Neuronal stem cell (in vitro differentiated cells): ENCODE measurements around the gene CDC6.

Source experiments
- DNase-seq: peaks from one replicate; pipeline ENCODE4 v3.0.0-alpha.2; 2013; ENCODE audit warnings: low spot score
- H2AFZ ChIP-seq: one replicate; pipeline ENCODE4 v1.6.1; 2013; ENCODE audit warnings: mild to moderate bottlenecking, low read length, inconsistent platforms
- H2AK5ac ChIP-seq: 2 replicates; pipeline ENCODE4 v1.6.1; 2013; ENCODE audit warnings: low read depth, mild to moderate bottlenecking, inconsistent platforms, low read length, moderate library complexity, mixed read lengths
- H2BK120ac ChIP-seq: 2 replicates; pipeline ENCODE4 v1.6.1; 2013; ENCODE audit warnings: low read depth, mild to moderate bottlenecking, inconsistent platforms, low read length, moderate library complexity, mixed read lengths
- H2BK12ac ChIP-seq: one replicate; pipeline ENCODE4 v1.6.1; 2013; ENCODE audit warnings: low read length, inconsistent platforms
- H2BK15ac ChIP-seq: 2 replicates; pipeline ENCODE4 v1.6.1; 2013; ENCODE audit warnings: mild to moderate bottlenecking, low read length, inconsistent platforms, mixed read lengths
- H2BK5ac ChIP-seq: one replicate; pipeline ENCODE4 v1.6.1; 2013; ENCODE audit warnings: inconsistent platforms, mild to moderate bottlenecking, low read length, moderate library complexity
- H3K14ac ChIP-seq: one replicate; pipeline ENCODE4 v1.6.1; 2013; ENCODE audit warnings: low read length, inconsistent platforms
- H3K18ac ChIP-seq: 2 replicates; pipeline ENCODE4 v1.6.1; 2013; ENCODE audit warnings: low read length, inconsistent platforms
- H3K23ac ChIP-seq: 2 replicates; pipeline ENCODE4 v1.6.1; 2013; ENCODE audit warnings: low read depth, mild to moderate bottlenecking, mixed read lengths, low read length, inconsistent platforms; ENCODE audit not compliant: poor library complexity
- H3K27ac ChIP-seq: replicated peaks from 3 replicates; pipeline ENCODE4 v1.5.1; 2013; ENCODE audit warnings: low read length, inconsistent platforms
- H3K27me3 ChIP-seq, 3 experiments: 2 replicates each; pipeline ENCODE4 v1.6.1; 2013; ENCODE audit warnings: low read length in 3 of 3, mild to moderate bottlenecking in 2 of 3, inconsistent platforms in 1 of 3, low read depth in 1 of 3, mixed read lengths in 1 of 3, moderate library complexity in 1 of 3; ENCODE audit not compliant: control insufficient read depth in 3 of 3, insufficient read depth in 3 of 3
- H3K36me3 ChIP-seq, 2 donors: replicated peaks in 1 of 2; 2 replicates each; pipeline ENCODE4 v1.6.1; 2013; ENCODE audit warnings: low read length in 2 of 2; ENCODE audit not compliant: control insufficient read depth in 2 of 2, insufficient read depth in 2 of 2
- H3K4ac ChIP-seq: 2 replicates; pipeline ENCODE4 v1.6.1; 2013; ENCODE audit warnings: inconsistent platforms, mild to moderate bottlenecking, low read length, moderate library complexity
- H3K4me1 ChIP-seq, 2 donors: 1 replicate in 1 of 2; 2 replicates in 1 of 2; pipeline ENCODE4 v1.6.1; 2013; ENCODE audit warnings: low read length in 2 of 2, low read depth in 1 of 2; ENCODE audit not compliant: control insufficient read depth in 2 of 2, insufficient read depth in 1 of 2
- H3K4me2 ChIP-seq: one replicate; pipeline ENCODE4 v1.6.1; 2013; ENCODE audit warnings: mild to moderate bottlenecking, low read length, inconsistent platforms; ENCODE audit not compliant: insufficient read depth, poor library complexity, severe bottlenecking
- H3K4me3 ChIP-seq, 2 donors: 2 replicates each; pipeline ENCODE4 v1.5.1; 2013; ENCODE audit warnings: low read length in 2 of 2, mild to moderate bottlenecking in 2 of 2, inconsistent platforms in 1 of 2, moderate library complexity in 1 of 2
- H3K79me1 ChIP-seq: one replicate; pipeline ENCODE4 v1.6.1; 2013; ENCODE audit warnings: low read depth, mild to moderate bottlenecking, inconsistent platforms, low read length, moderate library complexity
- H3K9ac ChIP-seq: one replicate; pipeline ENCODE4 v1.6.1; 2013; ENCODE audit warnings: mild to moderate bottlenecking, low read depth, low read length, inconsistent platforms; ENCODE audit not compliant: poor library complexity
- H3K9me3 ChIP-seq, 2 donors: replicated peaks in 1 of 2; 2 replicates each; pipeline versions ENCODE3 to v1.6.1; 2013; ENCODE audit warnings: low read length in 2 of 2, mild to moderate bottlenecking in 2 of 2, inconsistent platforms in 1 of 2, low read depth in 1 of 2, mixed read lengths in 1 of 2, moderate library complexity in 1 of 2; ENCODE audit not compliant: control insufficient read depth in 2 of 2, insufficient read depth in 1 of 2
- H4K8ac ChIP-seq: one replicate; pipeline ENCODE4 v1.6.1; 2013; ENCODE audit warnings: low read depth, mild to moderate bottlenecking, inconsistent platforms, low read length, moderate library complexity
- H4K91ac ChIP-seq: one replicate; pipeline ENCODE4 v1.6.1; 2013; ENCODE audit warnings: low read length, low read depth, mild to moderate bottlenecking, inconsistent platforms; ENCODE audit not compliant: poor library complexity
- WGBS, 2 donors: extraction: QIAGEN DNeasy Blood & Tissue Kit; methylation state at CpG; one replicate each; pipeline ENCODE4 v1.1.7; 2013; ENCODE audit warnings: missing lambda C conversion rate in 2 of 2, mixed read lengths in 1 of 2; ENCODE audit not compliant: insufficient read length in 2 of 2, insufficient replicate concordance in 1 of 2; ENCODE audit errors: extremely low coverage in 2 of 2; 5-methylcytosine and 5-hydroxymethylcytosine counted together

CDC6 gene

DNA sequence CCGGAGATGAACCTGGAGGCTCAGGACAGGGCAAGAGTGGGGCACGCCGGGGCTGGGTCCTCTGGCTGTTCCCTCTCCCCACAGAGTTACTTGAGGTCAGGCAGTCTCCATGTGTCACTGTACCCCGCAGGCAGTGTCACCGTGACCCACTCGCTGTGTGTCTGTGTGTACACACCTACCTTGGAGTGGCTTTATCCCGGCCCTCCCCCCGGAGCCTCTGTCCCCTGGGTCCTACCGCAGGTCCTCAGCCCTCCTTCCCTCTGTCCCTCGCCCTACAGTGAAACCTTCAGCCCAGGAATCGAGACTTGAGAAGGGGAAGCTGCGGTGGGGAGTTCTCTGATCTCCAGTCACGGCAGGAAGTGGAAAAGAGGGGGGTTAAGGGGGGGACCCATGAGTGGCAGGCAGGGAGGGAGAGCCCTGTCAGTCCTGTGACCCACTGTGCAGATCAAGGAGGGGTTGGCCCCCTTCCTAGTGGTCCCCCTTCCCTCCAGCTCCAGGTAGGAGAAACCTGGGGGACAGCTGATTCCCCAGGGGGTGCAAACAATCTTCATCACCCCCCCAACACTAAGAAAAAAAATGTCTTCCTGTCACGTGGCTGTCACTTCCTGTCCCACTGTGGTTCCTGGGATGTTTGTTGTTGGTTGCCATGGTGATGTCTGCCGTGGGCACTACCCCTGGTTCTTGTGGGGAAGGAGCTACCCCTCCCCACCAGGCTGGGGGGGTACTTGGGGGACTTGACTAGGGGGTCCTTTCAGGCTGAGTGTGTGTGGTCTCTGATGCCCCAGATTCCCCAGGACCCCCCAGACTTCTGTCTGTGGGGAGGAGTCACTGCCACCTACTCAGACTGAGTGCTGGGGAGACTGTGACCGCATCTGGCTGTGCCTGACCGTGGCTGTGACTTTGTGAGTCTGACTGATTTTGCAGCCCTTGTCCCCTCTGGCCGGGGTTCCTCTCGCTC is 35.0 kb downstream of the CDC6 start:
- Histone ChIP-seq H3K4me3 (peak overlapping the region in 1 of 2 donors; percentile 19), H2AK5ac (no peak overlapping the region), H3K4me1 (peaks cover 20 to 32% of the 10 kb centered on the region in 2 donors), H3K4ac (no peak overlapping the region), H3K27me3 (peaks cover 0 to 5% (median 0%) of the 10 kb centered on the region in 3 experiments), H2AFZ (peak overlapping the region; percentile 53), H3K27ac (no peak overlapping the region), H3K9me3 (no peaks in the 10 kb centered on the region), H2BK15ac (no peak overlapping the region), H2BK5ac (no peak overlapping the region), H3K23ac (no peak overlapping the region), H2BK120ac (no peak overlapping the region), H3K4me2 (no peak overlapping the region), H3K14ac (no peak overlapping the region), H3K18ac (no peak overlapping the region), H3K79me1 (peaks cover 6% of the 10 kb centered on the region), H3K36me3 (no peaks in the 10 kb centered on the region), H2BK12ac (no peak overlapping the region), H3K9ac (peak overlapping the region; percentile 30), H4K91ac (no peak overlapping the region), H4K8ac (no peak overlapping the region)
- WGBS, 2 donors = no CpG with 5 or more reads among the region's 19 CpGs
- no peak for DNase-seq

DNA sequence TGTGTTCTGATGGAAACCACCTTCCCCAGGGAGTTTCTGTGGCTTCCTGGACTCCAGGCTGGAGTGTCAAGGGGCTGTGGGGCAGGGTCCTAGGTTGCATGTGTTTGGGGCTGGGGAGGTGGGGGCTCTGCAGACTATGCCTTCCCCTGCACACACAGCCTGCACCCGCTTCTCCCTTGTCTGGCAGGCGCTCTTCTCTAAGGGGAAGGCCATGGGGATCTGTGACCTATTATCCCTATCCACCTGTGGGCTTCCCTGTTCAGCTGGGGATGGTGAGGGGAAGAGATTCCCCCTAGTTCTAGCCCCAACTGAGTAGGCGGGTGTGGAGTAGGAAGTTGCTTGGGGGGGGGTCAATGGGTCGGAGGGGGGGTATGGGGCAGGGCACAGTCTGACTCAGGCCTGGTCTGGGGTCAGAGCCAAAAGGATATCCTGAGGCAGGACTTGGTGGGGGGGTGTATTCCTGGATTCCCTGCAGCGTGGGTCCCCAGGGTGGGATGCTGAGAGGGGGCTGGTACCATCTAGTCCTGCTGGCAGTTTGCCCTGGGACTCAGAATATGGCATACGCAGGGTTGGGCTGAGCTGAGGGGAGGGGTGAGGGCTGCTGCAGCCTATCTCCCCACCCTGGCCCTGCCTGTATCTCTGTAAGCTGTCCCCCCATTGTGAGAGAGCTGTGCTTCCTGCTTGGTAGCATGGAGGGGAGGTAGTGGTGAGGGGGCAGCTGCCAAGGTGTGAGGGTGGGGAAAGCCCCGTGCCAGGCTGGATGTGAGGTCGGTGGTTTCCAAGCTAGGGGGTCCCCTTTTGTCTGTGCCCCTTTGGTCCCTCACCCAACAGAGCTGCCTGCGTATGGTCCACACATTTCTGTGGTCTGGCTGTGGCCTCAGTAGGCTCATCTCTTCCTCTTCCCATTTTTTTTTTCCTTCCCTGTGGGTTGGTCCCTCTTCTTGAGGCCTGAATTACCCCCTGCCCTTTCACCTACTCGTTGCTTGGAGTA is 36.0 kb downstream of the CDC6 start:
- Histone ChIP-seq H3K27ac (no peak overlapping the region), H2BK120ac (no peak overlapping the region)
- WGBS, 2 donors = no CpG with 5 or more reads among the region's 10 CpGs

GRCh38 chr17:40325156-40326013 is 37.7 kb downstream of the CDC6 start:
- no peak overlapping the region for H3K23ac ChIP-seq
- peak overlapping the region; percentile 30 for H2AK5ac ChIP-seq
- H2AFZ ChIP-seq = no peak overlapping the region
- H3K9me3 ChIP-seq = no peaks in the 10 kb centered on the region
- no peak overlapping the region for H3K18ac ChIP-seq
- H2BK120ac ChIP-seq = no peak overlapping the region
- no peak overlapping the region for H3K27ac ChIP-seq
- no peak for DNase-seq
- no peaks in the 10 kb centered on the region for H3K36me3 ChIP-seq
- no peak overlapping the region for H3K9ac ChIP-seq
- H2BK5ac ChIP-seq = no peak overlapping the region
- H3K4me3 ChIP-seq = no peak overlapping the region
- H2BK15ac ChIP-seq = no peak overlapping the region
- H3K4ac ChIP-seq = no peak overlapping the region
- no peak overlapping the region for H3K14ac ChIP-seq
- H4K8ac ChIP-seq = no peak overlapping the region
- no peaks in the 10 kb centered on the region for H3K27me3 ChIP-seq
- no peak overlapping the region for H2BK12ac ChIP-seq
- no CpG with 5 or more reads among the region's 13 CpGs for WGBS, 2 donors
- no peak overlapping the region for H4K91ac ChIP-seq
- H3K4me2 ChIP-seq = no peak overlapping the region
- H3K79me1 ChIP-seq = peaks cover 10% of the 10 kb centered on the region
- peaks cover 14 to 24% of the 10 kb centered on the region in 2 donors for H3K4me1 ChIP-seq

More for the DNA sequence above, 36.0 kb downstream of the CDC6 start:
- Histone ChIP-seq H3K9me3 (no peaks in the 10 kb centered on the region), H3K4ac (no peak overlapping the region), H3K23ac (no peak overlapping the region), H3K4me2 (no peak overlapping the region), H3K18ac (peak overlapping the region; percentile 58), H3K36me3 (no peaks in the 10 kb centered on the region), H2BK5ac (no peak overlapping the region), H3K27me3 (peaks cover 0 to 5% (median 0%) of the 10 kb centered on the region in 3 experiments), H2AFZ (no peak overlapping the region), H4K91ac (no peak overlapping the region), H3K9ac (no peak overlapping the region), H3K4me3 (no peak overlapping the region), H2BK12ac (no peak overlapping the region), H3K4me1 (peaks cover 18 to 29% of the 10 kb centered on the region in 2 donors), H2AK5ac (peak overlapping the region; percentile 13), H2BK15ac (no peak overlapping the region), H3K14ac (no peak overlapping the region), H3K79me1 (peaks cover 10% of the 10 kb centered on the region), H4K8ac (no peak overlapping the region)
- DNase-seq = no peak
